Measurements from ENCODE around the gene TRIM63. TPM values are rescaled to one million over a fixed set of nuclear protein-coding genes. Genes with fewer than 3 reads are reported as not detected.

Gene TRIM63
- total RNA-seq, 4 donors from 2014 or later: 0.32 to 1.8 TPM; not detected in 2

DNA sequence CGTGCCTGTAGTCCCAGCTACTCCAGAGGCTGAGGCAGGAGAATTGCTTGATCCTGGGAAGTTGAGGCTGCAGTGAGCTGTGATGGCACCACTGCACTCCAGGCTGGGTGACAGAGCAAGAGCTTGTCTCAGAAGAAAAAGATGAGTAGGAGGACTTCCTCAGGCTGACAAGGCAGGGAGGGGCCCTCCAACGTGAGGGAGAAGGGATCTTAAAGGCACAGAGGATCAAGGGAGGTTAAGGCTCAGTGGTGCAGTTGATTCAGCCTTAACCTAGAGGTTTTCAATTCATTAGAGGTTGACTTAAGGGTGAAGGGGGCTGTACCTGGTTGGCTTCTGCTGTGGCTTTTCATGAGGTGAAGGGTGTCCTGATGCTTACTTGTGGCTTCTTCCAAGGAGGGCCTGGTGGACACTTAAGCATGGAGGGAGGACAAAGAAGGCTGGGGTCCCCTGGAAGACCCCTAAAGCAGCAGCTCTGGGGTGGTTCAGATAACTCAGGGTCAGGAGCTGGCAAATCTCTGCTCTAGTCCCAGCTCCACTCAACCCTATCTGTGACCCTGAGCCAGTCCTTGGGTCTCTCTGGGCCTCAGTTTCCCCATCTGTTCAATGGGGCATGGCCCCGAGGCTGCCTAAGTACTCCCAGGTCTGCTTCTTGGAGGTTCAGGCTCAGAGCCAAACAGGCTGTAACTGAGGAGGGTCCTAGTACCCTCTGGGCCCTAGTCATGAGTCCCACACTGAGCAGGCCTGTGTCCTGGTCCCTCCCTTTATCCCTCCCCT lies 39.5 kb downstream of the TRIM63 start:
- H3K4me3 ChIP-seq: no peak overlapping the region
- TF ChIP-seq POLR2A (IDR thresholded peaks at IDR 0.05) (no peak), POLR2AphosphoS5 (IDR thresholded peaks at IDR 0.05) (no peak), EP300 (IDR thresholded peaks at IDR 0.05; ENCODE audit: low read depth) (no peak)
- TF ChIP-seq, protein P1, sequence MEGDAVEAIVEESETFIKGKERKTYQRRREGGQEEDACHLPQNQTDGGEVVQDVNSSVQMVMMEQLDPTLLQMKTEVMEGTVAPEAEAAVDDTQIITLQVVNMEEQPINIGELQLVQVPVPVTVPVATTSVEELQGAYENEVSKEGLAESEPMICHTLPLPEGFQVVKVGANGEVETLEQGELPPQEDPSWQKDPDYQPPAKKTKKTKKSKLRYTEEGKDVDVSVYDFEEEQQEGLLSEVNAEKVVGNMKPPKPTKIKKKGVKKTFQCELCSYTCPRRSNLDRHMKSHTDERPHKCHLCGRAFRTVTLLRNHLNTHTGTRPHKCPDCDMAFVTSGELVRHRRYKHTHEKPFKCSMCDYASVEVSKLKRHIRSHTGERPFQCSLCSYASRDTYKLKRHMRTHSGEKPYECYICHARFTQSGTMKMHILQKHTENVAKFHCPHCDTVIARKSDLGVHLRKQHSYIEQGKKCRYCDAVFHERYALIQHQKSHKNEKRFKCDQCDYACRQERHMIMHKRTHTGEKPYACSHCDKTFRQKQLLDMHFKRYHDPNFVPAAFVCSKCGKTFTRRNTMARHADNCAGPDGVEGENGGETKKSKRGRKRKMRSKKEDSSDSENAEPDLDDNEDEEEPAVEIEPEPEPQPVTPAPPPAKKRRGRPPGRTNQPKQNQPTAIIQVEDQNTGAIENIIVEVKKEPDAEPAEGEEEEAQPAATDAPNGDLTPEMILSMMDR (IDR thresholded peaks at IDR 0.05): no peak
- no peak for DNase-seq
- H3K27me3 ChIP-seq: no peaks in the 10 kb centered on the region
- no peaks in the 10 kb centered on the region for H3K4me1 ChIP-seq
- WGBS, 2 donors (ENCODE audit: low coverage in 1 of 2): 29% methylated on average over 3 of the region's 3 CpGs; no CpG with 5 or more reads in 1 of the 2 donors
- H3K27ac ChIP-seq: no peak overlapping the region
- H3K36me3 ChIP-seq: no peaks in the 10 kb centered on the region
- no peaks in the 10 kb centered on the region for H3K9me3 ChIP-seq
- intact Hi-C loops (cut with DNase I; ENCODE audit: low total_unique reads): no loop called here
- in situ Hi-C loops (cut with MboI; ENCODE audit: low pct_ligation_motif_present in 1 of 4, low pct_unique_long_range_greater_than_20kb in 1 of 4, low sequenced_read_pairs in 3 of 4): loop anchor here in 3 of 4 donors (25.0 kb wide), 2 partner anchors 109 to 134 kb away; partner anchors contain the start of genes C1orf232 (in 2 of the 3), FAM110D (in 2 of the 3), ZNF593 (in 2 of the 3) and ZNF593OS (in 2 of the 3)

DNA sequence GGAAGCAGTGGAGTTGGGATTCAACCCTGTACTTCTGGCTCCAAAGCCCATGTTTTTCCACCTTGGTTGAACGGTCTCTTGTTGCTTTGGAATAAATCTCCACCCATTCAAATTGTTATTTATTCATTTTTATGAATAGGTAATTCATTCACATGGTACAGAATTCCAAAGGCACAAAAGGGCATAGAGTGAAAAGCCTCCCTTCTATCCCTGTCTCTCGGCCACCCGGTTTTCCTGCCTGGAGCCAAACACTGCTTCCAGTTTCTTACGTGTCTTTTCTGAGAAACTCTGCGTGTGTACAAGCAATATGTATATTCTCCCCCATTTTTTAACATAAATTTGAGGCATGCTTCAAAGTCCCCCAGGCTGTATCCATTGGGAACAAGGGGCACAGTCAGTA lies 41.9 kb downstream of the TRIM63 start:
- 67 to 72% methylated on average over 5 of the region's 5 CpGs for WGBS, 2 donors (ENCODE audit: low coverage in 1 of 2)
- no peak for TF ChIP-seq POLR2AphosphoS5 (IDR thresholded peaks at IDR 0.05)
- Histone ChIP-seq H3K9me3 (no peaks in the 10 kb centered on the region), H3K27me3 (no peaks in the 10 kb centered on the region), H3K27ac (no peak overlapping the region), H3K4me3 (no peak overlapping the region), H3K36me3 (no peaks in the 10 kb centered on the region), H3K4me1 (peaks cover 0 to 5% (median 2%) of the 10 kb centered on the region in 4 donors)
- in situ Hi-C loops (cut with MboI; ENCODE audit: low pct_ligation_motif_present in 1 of 4, low pct_unique_long_range_greater_than_20kb in 1 of 4, low sequenced_read_pairs in 3 of 4) (loop anchor here in 3 of 4 donors (25.0 kb wide), 2 partner anchors 112 to 137 kb away; partner anchors contain the start of genes C1orf232 (in 2 of the 3), FAM110D (in 2 of the 3), ZNF593 (in 2 of the 3) and ZNF593OS (in 2 of the 3)), intact Hi-C loops (cut with DNase I; ENCODE audit: low total_unique reads) (no loop called here)
- no peak for DNase-seq

GRCh38 chr1:26025060-26025459 lies 42.4 kb downstream of the TRIM63 start:
- in situ Hi-C loops (cut with MboI; ENCODE audit: low pct_ligation_motif_present in 1 of 4, low pct_unique_long_range_greater_than_20kb in 1 of 4, low sequenced_read_pairs in 3 of 4): loop anchor here in 3 of 4 donors (25.0 kb wide), 2 partner anchors 112 to 137 kb away; partner anchors contain the start of genes C1orf232 (in 2 of the 3), FAM110D (in 2 of the 3), ZNF593 (in 2 of the 3) and ZNF593OS (in 2 of the 3)
- Histone ChIP-seq H3K27me3 (no peaks in the 10 kb centered on the region), H3K4me1 (peaks cover 0 to 5% (median 2%) of the 10 kb centered on the region in 4 donors), H3K9me3 (no peaks in the 10 kb centered on the region), H3K36me3 (no peaks in the 10 kb centered on the region), H3K4me3 (no peak overlapping the region), H3K27ac (no peak overlapping the region)
- DNase-seq: no peak
- intact Hi-C loops (cut with DNase I; ENCODE audit: low total_unique reads): no loop called here
- TF ChIP-seq EP300 (IDR thresholded peaks at IDR 0.05; ENCODE audit: low read depth): no peak
- TF ChIP-seq, protein P1 (IDR thresholded peaks at IDR 0.05): no peak
- TF ChIP-seq POLR2AphosphoS5 (IDR thresholded peaks at IDR 0.05): no peak
- TF ChIP-seq POLR2A (IDR thresholded peaks at IDR 0.05): no peak
- WGBS, 2 donors (ENCODE audit: low coverage in 1 of 2): 66% methylated on average over 5 of the region's 5 CpGs; no CpG with 5 or more reads in 1 of the 2 donors

- TF ChIP-seq POLR2A (IDR thresholded peaks at IDR 0.05) (no peak), EP300 (IDR thresholded peaks at IDR 0.05; ENCODE audit: low read depth) (no peak), POLR2AphosphoS5 (IDR thresholded peaks at IDR 0.05) (no peak)
- TF ChIP-seq, protein P1 (IDR thresholded peaks at IDR 0.05): no peak
- H3K27ac ChIP-seq: no peak overlapping the region
- peaks cover 0 to 5% (median 2%) of the 10 kb centered on the region in 4 donors for H3K4me1 ChIP-seq
- no peaks in the 10 kb centered on the region for H3K36me3 ChIP-seq
- intact Hi-C loops (cut with DNase I; ENCODE audit: low total_unique reads) (no loop called here), in situ Hi-C loops (cut with MboI; ENCODE audit: low pct_ligation_motif_present in 1 of 4, low pct_unique_long_range_greater_than_20kb in 1 of 4, low sequenced_read_pairs in 3 of 4) (no loop called here)
- WGBS, 2 donors (ENCODE audit: low coverage in 1 of 2): 83 to 91% methylated on average over 1 to 5 of the region's 5 CpGs
- H3K27me3 ChIP-seq: no peaks in the 10 kb centered on the region
- H3K4me3 ChIP-seq: no peak overlapping the region
- H3K9me3 ChIP-seq: no peaks in the 10 kb centered on the region
- DNase-seq: no peak
Observed at GRCh38 chr1:26023826-26024225, 43.6 kb downstream of the TRIM63 start.
